Measurements from ENCODE around the gene CFAP54.

The CFAP54 gene

DNA sequence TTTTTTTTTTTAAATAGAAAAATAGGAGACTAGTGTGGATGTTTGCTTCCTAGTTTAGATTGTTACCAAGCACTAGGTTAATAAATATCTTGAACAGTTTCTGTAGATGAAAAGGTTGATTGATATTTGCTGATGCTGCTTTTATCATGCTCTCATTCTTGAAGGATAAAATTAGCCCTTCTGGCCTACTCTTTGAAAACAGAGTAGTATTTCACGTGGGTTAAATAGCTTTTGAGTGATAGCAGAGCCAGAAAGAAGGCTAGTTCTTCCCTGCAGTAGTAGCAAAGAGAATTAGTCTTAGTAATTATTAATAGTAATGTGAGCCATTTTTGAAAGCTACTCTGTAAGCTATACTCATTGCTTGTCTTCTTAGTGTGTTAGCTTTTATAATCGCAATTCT, 422.9 kb downstream of the CFAP54 start:
- TF ChIP-seq, protein P1, sequence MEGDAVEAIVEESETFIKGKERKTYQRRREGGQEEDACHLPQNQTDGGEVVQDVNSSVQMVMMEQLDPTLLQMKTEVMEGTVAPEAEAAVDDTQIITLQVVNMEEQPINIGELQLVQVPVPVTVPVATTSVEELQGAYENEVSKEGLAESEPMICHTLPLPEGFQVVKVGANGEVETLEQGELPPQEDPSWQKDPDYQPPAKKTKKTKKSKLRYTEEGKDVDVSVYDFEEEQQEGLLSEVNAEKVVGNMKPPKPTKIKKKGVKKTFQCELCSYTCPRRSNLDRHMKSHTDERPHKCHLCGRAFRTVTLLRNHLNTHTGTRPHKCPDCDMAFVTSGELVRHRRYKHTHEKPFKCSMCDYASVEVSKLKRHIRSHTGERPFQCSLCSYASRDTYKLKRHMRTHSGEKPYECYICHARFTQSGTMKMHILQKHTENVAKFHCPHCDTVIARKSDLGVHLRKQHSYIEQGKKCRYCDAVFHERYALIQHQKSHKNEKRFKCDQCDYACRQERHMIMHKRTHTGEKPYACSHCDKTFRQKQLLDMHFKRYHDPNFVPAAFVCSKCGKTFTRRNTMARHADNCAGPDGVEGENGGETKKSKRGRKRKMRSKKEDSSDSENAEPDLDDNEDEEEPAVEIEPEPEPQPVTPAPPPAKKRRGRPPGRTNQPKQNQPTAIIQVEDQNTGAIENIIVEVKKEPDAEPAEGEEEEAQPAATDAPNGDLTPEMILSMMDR (conservative IDR thresholded peaks at IDR 0.05; ENCODE audit: control insufficient read depth, insufficient read depth, low read depth, low read length): no peak
- no peak for DNase-seq (ENCODE audit: low read depth)
- H3K4me3 ChIP-seq (ENCODE audit: control insufficient read depth, low read depth, low read length): no peak overlapping the region

DNA sequence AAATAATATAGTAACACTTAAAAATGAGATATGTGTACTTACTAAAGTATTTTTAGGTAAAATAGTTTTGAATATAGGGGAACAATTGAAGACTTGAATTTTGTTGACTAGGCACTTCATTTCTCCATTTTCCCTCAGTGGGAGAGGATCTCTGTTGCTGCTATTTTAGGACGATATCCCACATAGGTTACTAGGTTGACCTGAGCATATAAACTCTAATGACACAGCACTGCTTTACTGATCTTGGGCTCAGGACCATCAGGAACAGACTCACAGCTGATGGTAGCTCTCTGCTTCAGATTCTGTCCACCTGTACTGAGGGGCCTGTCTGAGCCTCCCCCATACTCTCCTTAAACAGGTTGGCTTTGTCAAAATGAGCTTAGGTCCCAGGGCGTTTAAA, 423.6 kb downstream of the CFAP54 start:
- TF ChIP-seq, protein P1 (conservative IDR thresholded peaks at IDR 0.05; ENCODE audit: control insufficient read depth, insufficient read depth, low read depth, low read length): no peak
- no peak overlapping the region for H3K4me3 ChIP-seq (ENCODE audit: control insufficient read depth, low read depth, low read length)
- DNase-seq (ENCODE audit: low read depth): no peak

DNA sequence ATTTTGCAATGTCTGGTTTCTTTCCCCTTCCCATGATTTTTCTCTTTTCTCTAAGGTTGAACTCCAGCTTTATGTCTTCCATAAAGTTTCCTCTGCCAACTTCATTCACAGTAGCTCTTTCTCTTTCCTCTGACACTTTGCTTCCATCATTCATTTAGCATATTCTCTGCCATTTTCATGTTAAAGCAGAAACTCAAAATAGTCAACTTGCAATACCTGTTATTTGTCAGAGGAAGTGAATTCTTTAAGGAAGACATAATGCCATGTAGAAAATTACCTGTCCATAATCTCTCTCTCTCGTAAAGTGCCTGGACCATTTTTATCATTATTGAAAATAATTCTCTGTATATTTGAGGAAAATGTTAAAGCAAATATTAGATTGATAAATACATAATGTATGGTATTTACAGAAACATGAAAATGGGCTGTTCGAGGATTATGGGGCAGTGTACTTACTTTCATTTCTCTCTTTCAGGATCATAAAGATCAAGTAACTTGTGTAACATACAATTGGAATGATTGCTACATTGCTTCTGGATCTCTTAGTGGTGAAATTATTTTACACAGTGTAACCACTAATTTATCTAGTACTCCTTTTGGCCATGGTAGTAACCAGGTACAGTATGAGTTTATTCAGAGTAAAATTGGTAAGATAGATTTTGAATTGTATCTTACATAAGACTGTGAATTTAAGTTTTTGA, 430.3 kb downstream of the CFAP54 start:
- TF ChIP-seq, protein P1 (conservative IDR thresholded peaks at IDR 0.05; ENCODE audit: control insufficient read depth, insufficient read depth, low read depth, low read length): no peak
- no peak for DNase-seq (ENCODE audit: low read depth)
- H3K4me3 ChIP-seq (ENCODE audit: control insufficient read depth, low read depth, low read length): no peak overlapping the region

Data from fibroblast of mammary gland (primary cell).